ENCODE results near the gene SYNPR. TPM values are rescaled to one million over a fixed set of nuclear protein-coding genes. Genes with fewer than 3 reads are reported as not detected.

SYNPR gene
- total RNA-seq, 6 experiments from 2014 or later, result not detected

GRCh38 chr3:63355809-63356208, 77.7 kb downstream of the SYNPR start:
- ATAC-seq, result no peak
- intact Hi-C loops (cut with DNase I), result loop anchor here in 1 of 2 donors (10.0 kb wide), 1 partner anchor 459 kb away; the partner anchor contains the start of gene C3orf49
- WGBS (ENCODE audit: insufficient coverage, low coverage, low lambda C conversion rate, missing lambda C conversion rate), result 47% methylated on average over 2 of the region's 2 CpGs

GRCh38 chr3:63364495-63364894, 86.4 kb downstream of the SYNPR start:
- no peak for DNase-seq
- H3K4me3 ChIP-seq, result no peak overlapping the region
- H3K9me3 ChIP-seq, result no peaks in the 10 kb centered on the region
- 0% methylated on average over 1 of the region's 1 CpG for WGBS (ENCODE audit: insufficient coverage, low coverage, low lambda C conversion rate, missing lambda C conversion rate)
- intact Hi-C loops (cut with DNase I), result no loop called here
- H3K27me3 ChIP-seq, result no peaks in the 10 kb centered on the region
- H3K36me3 ChIP-seq, result no peaks in the 10 kb centered on the region
- no peak overlapping the region for H3K27ac ChIP-seq
- no peak for ATAC-seq
- H3K4me1 ChIP-seq, result no peaks in the 10 kb centered on the region
- TF ChIP-seq POLR2A (IDR thresholded peaks at IDR 0.05), result no peak
- no peak for TF ChIP-seq CTCF (IDR thresholded peaks at IDR 0.05)

More at GRCh38 chr3:63355809-63356208, 77.7 kb downstream of the SYNPR start:
- Histone ChIP-seq H3K36me3 (no peaks in the 10 kb centered on the region), H3K27me3 (no peaks in the 10 kb centered on the region), H3K4me1 (no peaks in the 10 kb centered on the region), H3K4me3 (no peak overlapping the region), H3K27ac (no peak overlapping the region), H3K9me3 (no peaks in the 10 kb centered on the region)
- no peak for TF ChIP-seq CTCF (IDR thresholded peaks at IDR 0.05)
- DNase-seq, result no peak

- no peak overlapping the region for H3K27ac ChIP-seq
- TF ChIP-seq POLR2A (IDR thresholded peaks at IDR 0.05) (no peak), CTCF (IDR thresholded peaks at IDR 0.05) (no peak)
- DNase-seq (no peak), ATAC-seq (no peak)
- intact Hi-C loops (cut with DNase I), result no loop called here
- H3K27me3 ChIP-seq, result no peaks in the 10 kb centered on the region
- H3K36me3 ChIP-seq, result no peaks in the 10 kb centered on the region
- H3K4me1 ChIP-seq, result no peaks in the 10 kb centered on the region
- whole genome bisulfite sequencing (ENCODE audit: insufficient coverage, low coverage, low lambda C conversion rate, missing lambda C conversion rate), result 43% methylated on average over 2 of the region's 2 CpGs
- H3K9me3 ChIP-seq, result no peaks in the 10 kb centered on the region
- H3K4me3 ChIP-seq, result no peak overlapping the region
Observed at GRCh38 chr3:63364910-63365309, 86.8 kb downstream of the SYNPR start.

GRCh38 chr3:63365671-63366070, 87.6 kb downstream of the SYNPR start:
- Histone ChIP-seq H3K4me1 (no peaks in the 10 kb centered on the region), H3K9me3 (no peaks in the 10 kb centered on the region), H3K27ac (no peak overlapping the region), H3K36me3 (no peaks in the 10 kb centered on the region), H3K27me3 (no peaks in the 10 kb centered on the region), H3K4me3 (no peak overlapping the region)
- WGBS (ENCODE audit: insufficient coverage, low coverage, low lambda C conversion rate, missing lambda C conversion rate), result 55% methylated on average over 5 of the region's 5 CpGs
- TF ChIP-seq POLR2A (IDR thresholded peaks at IDR 0.05) (no peak), CTCF (IDR thresholded peaks at IDR 0.05) (no peak)
- intact Hi-C loops (cut with DNase I), result no loop called here
- DNase-seq (no peak), ATAC-seq (no peak)

- Histone ChIP-seq H3K27me3 (no peaks in the 10 kb centered on the region), H3K27ac (no peak overlapping the region), H3K4me3 (no peak overlapping the region), H3K4me1 (no peaks in the 10 kb centered on the region), H3K9me3 (no peaks in the 10 kb centered on the region), H3K36me3 (no peaks in the 10 kb centered on the region)
- intact Hi-C loops (cut with DNase I), result no loop called here
- no peak for DNase-seq
- whole genome bisulfite sequencing (ENCODE audit: insufficient coverage, low coverage, low lambda C conversion rate, missing lambda C conversion rate), result 56% methylated on average over 1 of the region's 1 CpG
- ATAC-seq, result no peak
- TF ChIP-seq POLR2A (IDR thresholded peaks at IDR 0.05), result no peak
- TF ChIP-seq CTCF (IDR thresholded peaks at IDR 0.05), result no peak
Observed at GRCh38 chr3:63370094-63370493, 92.0 kb downstream of the SYNPR start.

Data from right lobe of liver (tissue), 6 donors.